Sigmoid colon (tissue), 4 donors: Measurements from ENCODE around the gene CECR2.

Experiments used
- CTCF ChIP-seq, 4 experiments: fragments of 450-650 bp in 3 of 4; fragments of 200-600 bp in 1 of 4; IDR thresholded peaks; one replicate each; pipeline ENCODE4 v1.5.1; 2016 to 2019; ENCODE audit warnings: antibody characterized with exemption in 4 of 4, mild to moderate bottlenecking in 3 of 4, moderate library complexity in 2 of 4
- POLR2AphosphoS5 ChIP-seq, 4 donors: sonication (generic); formaldehyde crosslinking; IDR thresholded peaks; one replicate each; pipeline ENCODE4 v1.6.1; 2017; ENCODE audit warnings: antibody characterized with exemption in 4 of 4

GRCh38 chr22:17589810-17590375, 220.6 kb downstream of the CECR2 start:
- TF ChIP-seq CTCF (IDR thresholded peaks at IDR 0.05) (no peak), POLR2AphosphoS5 (IDR thresholded peaks at IDR 0.05) (peak in 1 of 4 donors; percentile 29)
